KMS-11 (cell line): ENCODE results near the gene FIG4.

Source experiments
- H2AFZ ChIP-seq: fragments of 200-600 bp; sonication (generic); 2 replicates; pipeline ENCODE4 v1.6.1; 2016; ENCODE audit warnings: antibody characterized with exemption, mixed run types, low read depth
- H3K27ac ChIP-seq: fragments of 200-600 bp; sonication (generic); 2 replicates; pipeline ENCODE4 v1.6.1; 2016; ENCODE audit warnings: mild to moderate bottlenecking, mixed run types
- H3K27me3 ChIP-seq: fragments of 200-600 bp; sonication (generic); 2 replicates; pipeline ENCODE4 v1.6.1; 2017; ENCODE audit warnings: mild to moderate bottlenecking, low read depth, mixed run types, moderate library complexity; ENCODE audit not compliant: insufficient read depth
- H3K36me3 ChIP-seq: fragments of 200-600 bp; sonication (generic); 2 replicates; pipeline ENCODE4 v1.6.1; 2017; ENCODE audit warnings: mild to moderate bottlenecking, mixed run types; ENCODE audit not compliant: insufficient read depth
- H3K4me1 ChIP-seq: fragments of 200-600 bp; sonication (generic); 2 replicates; pipeline ENCODE4 v1.6.1; 2016; ENCODE audit warnings: mild to moderate bottlenecking, low read depth, mixed run types; ENCODE audit not compliant: poor library complexity, severe bottlenecking
- H3K4me2 ChIP-seq: fragments of 200-600 bp; sonication (generic); 2 replicates; pipeline ENCODE4 v1.7.0; 2016; ENCODE audit warnings: mild to moderate bottlenecking, mixed run types
- H3K4me3 ChIP-seq: fragments of 200-600 bp; sonication (generic); IDR thresholded peaks from 2 replicates; pipeline ENCODE4 v1.6.1; 2017; ENCODE audit warnings: low read depth, low read length, mixed read lengths; ENCODE audit not compliant: insufficient read depth
- H3K79me2 ChIP-seq: fragments of 200-600 bp; sonication (generic); 2 replicates; pipeline ENCODE4 v1.6.1; 2016; ENCODE audit warnings: low read depth, mixed run types; ENCODE audit not compliant: insufficient read depth
- H3K9ac ChIP-seq: fragments of 200-600 bp; sonication (generic); 2 replicates; pipeline ENCODE4 v1.6.1; 2016; ENCODE audit warnings: mild to moderate bottlenecking, mixed run types
- H4K20me1 ChIP-seq: fragments of 200-600 bp; sonication (generic); 2 replicates; pipeline ENCODE4 v1.6.1; 2016; ENCODE audit warnings: mild to moderate bottlenecking, mixed run types; ENCODE audit not compliant: insufficient read depth
- TF ChIP-seq, protein P1 (sequence below): fragments of 200-600 bp; sonication (generic); conservative IDR thresholded peaks from 2 replicates; pipeline ENCODE4 v1.6.1; 2017; ENCODE audit warnings: low read depth, mild to moderate bottlenecking, antibody characterized with exemption, low read length, moderate library complexity, mixed read lengths

Gene FIG4

GRCh38 chr6:109808837-109809236 lies 117.7 kb downstream of the FIG4 start:
- H2AFZ ChIP-seq = no peak overlapping the region
- H3K27me3 ChIP-seq = no peaks in the 10 kb centered on the region
- H3K9ac ChIP-seq = no peak overlapping the region
- H3K4me3 ChIP-seq = no peak overlapping the region
- H3K36me3 ChIP-seq = no peaks in the 10 kb centered on the region
- TF ChIP-seq, protein P1, sequence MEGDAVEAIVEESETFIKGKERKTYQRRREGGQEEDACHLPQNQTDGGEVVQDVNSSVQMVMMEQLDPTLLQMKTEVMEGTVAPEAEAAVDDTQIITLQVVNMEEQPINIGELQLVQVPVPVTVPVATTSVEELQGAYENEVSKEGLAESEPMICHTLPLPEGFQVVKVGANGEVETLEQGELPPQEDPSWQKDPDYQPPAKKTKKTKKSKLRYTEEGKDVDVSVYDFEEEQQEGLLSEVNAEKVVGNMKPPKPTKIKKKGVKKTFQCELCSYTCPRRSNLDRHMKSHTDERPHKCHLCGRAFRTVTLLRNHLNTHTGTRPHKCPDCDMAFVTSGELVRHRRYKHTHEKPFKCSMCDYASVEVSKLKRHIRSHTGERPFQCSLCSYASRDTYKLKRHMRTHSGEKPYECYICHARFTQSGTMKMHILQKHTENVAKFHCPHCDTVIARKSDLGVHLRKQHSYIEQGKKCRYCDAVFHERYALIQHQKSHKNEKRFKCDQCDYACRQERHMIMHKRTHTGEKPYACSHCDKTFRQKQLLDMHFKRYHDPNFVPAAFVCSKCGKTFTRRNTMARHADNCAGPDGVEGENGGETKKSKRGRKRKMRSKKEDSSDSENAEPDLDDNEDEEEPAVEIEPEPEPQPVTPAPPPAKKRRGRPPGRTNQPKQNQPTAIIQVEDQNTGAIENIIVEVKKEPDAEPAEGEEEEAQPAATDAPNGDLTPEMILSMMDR = no peak
- H4K20me1 ChIP-seq = no peaks in the 10 kb centered on the region
- no peaks in the 10 kb centered on the region for H3K79me2 ChIP-seq
- H3K4me2 ChIP-seq = no peak overlapping the region
- no peaks in the 10 kb centered on the region for H3K4me1 ChIP-seq
- H3K27ac ChIP-seq = no peak overlapping the region

GRCh38 chr6:109815054-109815453 lies 124.0 kb downstream of the FIG4 start:
- no peaks in the 10 kb centered on the region for H3K4me1 ChIP-seq
- H3K36me3 ChIP-seq = no peaks in the 10 kb centered on the region
- H3K4me2 ChIP-seq = no peak overlapping the region
- no peaks in the 10 kb centered on the region for H3K27me3 ChIP-seq
- H4K20me1 ChIP-seq = no peaks in the 10 kb centered on the region
- H3K27ac ChIP-seq = no peak overlapping the region
- no peak overlapping the region for H3K9ac ChIP-seq
- no peak overlapping the region for H2AFZ ChIP-seq
- no peaks in the 10 kb centered on the region for H3K79me2 ChIP-seq
- no peak overlapping the region for H3K4me3 ChIP-seq
- TF ChIP-seq, protein P1 = no peak

- H3K79me2 ChIP-seq = no peaks in the 10 kb centered on the region
- H4K20me1 ChIP-seq = no peaks in the 10 kb centered on the region
- H3K27ac ChIP-seq = no peak overlapping the region
- H3K9ac ChIP-seq = no peak overlapping the region
- H3K4me3 ChIP-seq = no peak overlapping the region
- H3K4me2 ChIP-seq = no peak overlapping the region
- H3K4me1 ChIP-seq = no peaks in the 10 kb centered on the region
- H3K27me3 ChIP-seq = no peaks in the 10 kb centered on the region
- H3K36me3 ChIP-seq = no peaks in the 10 kb centered on the region
- no peak overlapping the region for H2AFZ ChIP-seq
- TF ChIP-seq, protein P1 = no peak
Measured at GRCh38 chr6:109816452-109817374, 125.6 kb downstream of the FIG4 start.

- no peak overlapping the region for H3K27ac ChIP-seq
- TF ChIP-seq, protein P1 = no peak
- H3K4me3 ChIP-seq = no peak overlapping the region
- no peaks in the 10 kb centered on the region for H3K79me2 ChIP-seq
- H2AFZ ChIP-seq = no peak overlapping the region
- no peaks in the 10 kb centered on the region for H4K20me1 ChIP-seq
- H3K4me2 ChIP-seq = no peak overlapping the region
- no peaks in the 10 kb centered on the region for H3K36me3 ChIP-seq
- no peaks in the 10 kb centered on the region for H3K27me3 ChIP-seq
- no peaks in the 10 kb centered on the region for H3K4me1 ChIP-seq
- H3K9ac ChIP-seq = no peak overlapping the region
Measured at GRCh38 chr6:109820706-109821350, 129.7 kb downstream of the FIG4 start.
